ENCODE measurements around the gene ADGRL4.

- no peak for TF ChIP-seq POLR2AphosphoS5 (IDR thresholded peaks at IDR 0.05; ENCODE audit: insufficient read depth in 1 of 2, low read depth in 1 of 2)
- TF ChIP-seq, protein P1, sequence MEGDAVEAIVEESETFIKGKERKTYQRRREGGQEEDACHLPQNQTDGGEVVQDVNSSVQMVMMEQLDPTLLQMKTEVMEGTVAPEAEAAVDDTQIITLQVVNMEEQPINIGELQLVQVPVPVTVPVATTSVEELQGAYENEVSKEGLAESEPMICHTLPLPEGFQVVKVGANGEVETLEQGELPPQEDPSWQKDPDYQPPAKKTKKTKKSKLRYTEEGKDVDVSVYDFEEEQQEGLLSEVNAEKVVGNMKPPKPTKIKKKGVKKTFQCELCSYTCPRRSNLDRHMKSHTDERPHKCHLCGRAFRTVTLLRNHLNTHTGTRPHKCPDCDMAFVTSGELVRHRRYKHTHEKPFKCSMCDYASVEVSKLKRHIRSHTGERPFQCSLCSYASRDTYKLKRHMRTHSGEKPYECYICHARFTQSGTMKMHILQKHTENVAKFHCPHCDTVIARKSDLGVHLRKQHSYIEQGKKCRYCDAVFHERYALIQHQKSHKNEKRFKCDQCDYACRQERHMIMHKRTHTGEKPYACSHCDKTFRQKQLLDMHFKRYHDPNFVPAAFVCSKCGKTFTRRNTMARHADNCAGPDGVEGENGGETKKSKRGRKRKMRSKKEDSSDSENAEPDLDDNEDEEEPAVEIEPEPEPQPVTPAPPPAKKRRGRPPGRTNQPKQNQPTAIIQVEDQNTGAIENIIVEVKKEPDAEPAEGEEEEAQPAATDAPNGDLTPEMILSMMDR (IDR thresholded peaks at IDR 0.05), result no peak
- TF ChIP-seq POLR2A (IDR thresholded peaks at IDR 0.05), result no peak
Observed at GRCh38 chr1:79004916-79005315, 1.6 kb downstream of the ADGRL4 start.

Data from vagina (tissue), 2 donors.